SK-N-SH (cell line): ENCODE measurements around the gene CYP2B6. TPM values are rescaled to one million over a fixed set of nuclear protein-coding genes. Genes with fewer than 3 reads are reported as not detected.
"Not testable (repeated sequence)": the region's sequence is repeated elsewhere in the genome, so short reads cannot be mapped to it uniquely, and the experiment has no call there.

Experiments used
- CTCF ChIA-PET: fragments of 300-600, 350-600 bp; formaldehyde crosslinking; extraction: SDS; loops from one replicate; lab custom pipeline; 2021; lab: Yijun Ruan, JAX
- POLR2A ChIA-PET: fragments of 350-600 bp; sonication (Branson Sonifier 250); formaldehyde crosslinking; extraction: SDS; loops from one replicate; lab custom pipeline; 2020; ENCODE audit warnings: antibody characterized with exemption, inconsistent platforms; lab: Yijun Ruan, JAX
- DNase-seq: peaks from one replicate; pipeline ENCODE4 v3.0.0; 2012
- H2AFZ ChIP-seq: fragments of 200-600 bp; sonication (generic); 2 replicates; pipeline ENCODE4 v1.8.1; 2016; ENCODE audit warnings: antibody characterized with exemption, mild to moderate bottlenecking, low read depth
- H3F3A ChIP-seq: fragments of 200-600 bp; sonication (generic); replicated peaks from 2 replicates; pipeline ENCODE3; 2016; ENCODE audit warnings: antibody characterized with exemption, mild to moderate bottlenecking; ENCODE audit not compliant: insufficient read depth
- H3K27ac ChIP-seq, 2 experiments: fragments of 200-500 bp in 1 of 2; fragments of 200-600 bp in 1 of 2; sonication (Bioruptor generic) in 1 of 2; sonication (generic), shearing (Covaris generic) in 1 of 2; 2 replicates each; pipeline versions ENCODE4 v1.5.1 to v1.6.1; 2014 to 2016; ENCODE audit warnings: low read depth in 2 of 2, inconsistent platforms in 1 of 2, low read length in 1 of 2, mild to moderate bottlenecking in 1 of 2, mixed read lengths in 1 of 2
- H3K27me3 ChIP-seq: fragments of 200-600 bp; sonication (generic), shearing (Covaris generic); 2 replicates; pipeline ENCODE4 v1.6.1; 2016; ENCODE audit warnings: mixed run types; ENCODE audit not compliant: insufficient read depth
- H3K36me3 ChIP-seq, 2 experiments: fragments of 200-500 bp in 1 of 2; fragments of 200-600 bp in 1 of 2; sonication (Bioruptor generic) in 1 of 2; sonication (generic) in 1 of 2; replicated peaks in 1 of 2; 2 replicates each; pipeline versions ENCODE3 to v1.5.1; 2014 to 2016; ENCODE audit warnings: low read length in 1 of 2, mild to moderate bottlenecking in 1 of 2; ENCODE audit not compliant: insufficient read depth in 2 of 2, control insufficient read depth in 1 of 2
- H3K4me1 ChIP-seq, 2 experiments: fragments of 200-500 bp in 1 of 2; fragments of 200-600 bp in 1 of 2; sonication (Bioruptor generic) in 1 of 2; sonication (generic), shearing (Covaris generic) in 1 of 2; 2 replicates each; pipeline versions ENCODE4 v1.5.1 to v1.6.1; 2014 to 2016; ENCODE audit warnings: low read depth in 1 of 2, low read length in 1 of 2, mixed run types in 1 of 2; ENCODE audit not compliant: insufficient read depth in 2 of 2, control insufficient read depth in 1 of 2
- H3K4me2 ChIP-seq: fragments of 200-600 bp; sonication (generic), shearing (Covaris generic); 2 replicates; pipeline ENCODE4 v1.6.1; 2017; ENCODE audit warnings: mixed run types
- H3K4me3 ChIP-seq, 2 experiments: fragments of 200-500 bp in 1 of 2; fragments of 200-600 bp in 1 of 2; sonication (Bioruptor generic) in 1 of 2; sonication (generic), shearing (Covaris generic) in 1 of 2; 2 replicates each; pipeline versions ENCODE4 v1.5.1 to v1.8.1; 2014 to 2016; ENCODE audit warnings: low read depth in 2 of 2, inconsistent platforms in 1 of 2, low read length in 1 of 2, mild to moderate bottlenecking in 1 of 2, mixed read lengths in 1 of 2, moderate library complexity in 1 of 2
- H3K79me2 ChIP-seq: fragments of 200-600 bp; sonication (generic); 2 replicates; pipeline ENCODE4 v1.8.1; 2017; ENCODE audit warnings: mild to moderate bottlenecking; ENCODE audit not compliant: insufficient read depth
- H3K9ac ChIP-seq: fragments of 200-600 bp; sonication (generic); 2 replicates; pipeline ENCODE4 v1.6.1; 2017; ENCODE audit warnings: mixed run types
- H3K9me2 ChIP-seq: fragments of 200-600 bp; sonication (generic); 2 replicates; pipeline ENCODE4 v1.6.1; 2017; ENCODE audit warnings: mixed run types
- H3K9me3 ChIP-seq: fragments of 200-600 bp; sonication (generic); 2 replicates; pipeline ENCODE4 v1.6.1; 2017; ENCODE audit warnings: mixed run types, mild to moderate bottlenecking, moderate library complexity
- H4K20me1 ChIP-seq: fragments of 200-600 bp; sonication (generic); 2 replicates; pipeline ENCODE4 v1.6.1; 2017; ENCODE audit warnings: mild to moderate bottlenecking, mixed run types; ENCODE audit not compliant: insufficient read depth
- CHD2 ChIP-seq: fragments of 150-350 bp; IDR thresholded peaks from 2 replicates; pipeline ENCODE4 v1.6.1; 2018; ENCODE audit warnings: low read length; ENCODE audit not compliant: partially characterized antibody
- CTCF ChIP-seq: fragments of 200-600 bp; sonication (generic); IDR thresholded peaks from 2 replicates; pipeline ENCODE4 v1.6.1; 2017; ENCODE audit warnings: antibody characterized with exemption, mild to moderate bottlenecking, moderate library complexity
- FOSL2 ChIP-seq: IDR thresholded peaks from 2 replicates; pipeline ENCODE4 v1.4.0; 2012; ENCODE audit warnings: low read depth, mild to moderate bottlenecking, moderate library complexity, borderline replicate concordance
- FOXJ3 ChIP-seq: sonication (generic); formaldehyde crosslinking; IDR thresholded peaks from 2 replicates; pipeline ENCODE4 v1.5.1; 2020; ENCODE audit warnings: mild to moderate bottlenecking, missing genetic modification reagents
- FOXM1 ChIP-seq: IDR thresholded peaks from 2 replicates; pipeline ENCODE4 v1.4.0; 2012; ENCODE audit warnings: low read depth, mild to moderate bottlenecking
- GABPA ChIP-seq: IDR thresholded peaks from 2 replicates; pipeline ENCODE4 v1.4.0; 2012; ENCODE audit warnings: low read depth, mild to moderate bottlenecking
- GATA2 ChIP-seq: sonication (generic); formaldehyde crosslinking; IDR thresholded peaks from 2 replicates; pipeline ENCODE4 v1.5.0; 2020; ENCODE audit warnings: mild to moderate bottlenecking, missing genetic modification reagents
- JUND ChIP-seq: IDR thresholded peaks from 2 replicates; pipeline ENCODE4 v1.4.0; 2012
- NFIC ChIP-seq: IDR thresholded peaks from 2 replicates; pipeline ENCODE4 v1.4.0; 2012; ENCODE audit warnings: borderline replicate concordance
- PBX3 ChIP-seq: IDR thresholded peaks from 2 replicates; pipeline ENCODE4; 2012
- SIN3A ChIP-seq: IDR thresholded peaks from 2 replicates; pipeline ENCODE4 v1.6.1; 2012; ENCODE audit warnings: low read depth, mild to moderate bottlenecking, low read length, moderate library complexity, borderline replicate concordance
- USF2 ChIP-seq: fragments of 150-350 bp; IDR thresholded peaks from 2 replicates; pipeline ENCODE4 v1.6.1; 2017; ENCODE audit warnings: antibody characterized with exemption, low read length, low read depth, borderline replicate concordance
- YY1 ChIP-seq: IDR thresholded peaks from 2 replicates; pipeline ENCODE4 v1.4.0; 2012; ENCODE audit warnings: low read depth, mild to moderate bottlenecking
- ZBTB33 ChIP-seq: IDR thresholded peaks from 2 replicates; pipeline ENCODE4 v1.4.0; 2012; ENCODE audit warnings: low read depth, borderline replicate concordance
- WGBS: methylation state at CpG from one replicate; pipeline ENCODE4 v1.1.6; 2017; ENCODE audit warnings: low lambda C conversion rate; 5-methylcytosine and 5-hydroxymethylcytosine counted together
- polyA plus RNA-seq, 3 experiments: library from polyadenylated mRNA; depleted of rRNA; stranded (reverse); fragments of >200 nt; gene quantifications; 2 replicates each; pipeline ENCODE4 v1.2.3, GENCODE V29; 2012

CYP2B6 gene
- polyA plus RNA-seq, 1 of the 3 experiments (the other 2 are of a cell fraction) = not detected

GRCh38 chr19:41031916-41032315 lies 40.8 kb downstream of the CYP2B6 start:
- H3K27ac ChIP-seq = no peak overlapping the region
- WGBS = 10% methylated on average over 2 of the region's 2 CpGs
- no peaks in the 10 kb centered on the region for H4K20me1 ChIP-seq
- no peaks in the 10 kb centered on the region for H3K9me3 ChIP-seq
- H3K27me3 ChIP-seq = peaks cover 38% of the 10 kb centered on the region; the same call in 1 of the 2 replicates
- no peaks in the 10 kb centered on the region for H3K79me2 ChIP-seq
- CTCF ChIA-PET = no interaction called here
- H3K9ac ChIP-seq = no peak overlapping the region
- H2AFZ ChIP-seq = no peak overlapping the region
- no peaks in the 10 kb centered on the region for H3K4me1 ChIP-seq
- H3K4me2 ChIP-seq = no peak overlapping the region
- POLR2A ChIA-PET = no interaction called here
- no peaks in the 10 kb centered on the region for H3K36me3 ChIP-seq
- no peak overlapping the region for H3K4me3 ChIP-seq
- no peaks in the 10 kb centered on the region for H3F3A ChIP-seq
- TF ChIP-seq CTCF (no peak), GABPA (no peak), NFIC (no peak), GATA2 (CRISPR knock-in tag) (no peak), ZBTB33 (no peak), JUND (no peak), SIN3A (no peak), FOSL2 (no peak), USF2 (no peak), PBX3 (no peak), CHD2 (no peak), YY1 (no peak), FOXJ3 (CRISPR knock-in tag) (no peak), FOXM1 (no peak)
- DNase-seq = no peak
- H3K9me2 ChIP-seq = no peaks in the 10 kb centered on the region

GRCh38 chr19:41033324-41033723 lies 42.2 kb downstream of the CYP2B6 start:
- H3K4me1 ChIP-seq, DNase-seq, H2AFZ ChIP-seq, H3K36me3 ChIP-seq, H3K9me2 ChIP-seq, H3K9me3 ChIP-seq, CTCF ChIA-PET, H3K4me2 ChIP-seq, H3F3A ChIP-seq, H3K27ac ChIP-seq, POLR2A ChIA-PET, H3K9ac ChIP-seq, H3K4me3 ChIP-seq, H3K79me2 ChIP-seq, H4K20me1 ChIP-seq: not testable (repeated sequence)
- WGBS = 4% methylated on average over 5 of the region's 7 CpGs
- peaks cover 26% of the 10 kb centered on the region; the same call in 1 of the 2 replicates for H3K27me3 ChIP-seq
